OCI-LY3 (cell line): ENCODE data around the gene FAM163A.
"Not testable (repeated sequence)": the region's sequence is repeated elsewhere in the genome, so short reads cannot be mapped to it uniquely, and the experiment has no call there.

Source experiments
- H2AFZ ChIP-seq: fragments of 200-600, 300-600 bp; shearing (Covaris generic); 2 replicates; pipeline ENCODE4 v1.6.0; 2014; ENCODE audit warnings: antibody characterized with exemption, low read depth, low read length
- H3K27ac ChIP-seq: fragments of 200-600, 300-600 bp; sonication (generic); 2 replicates; pipeline ENCODE4 v1.5.1; 2014; ENCODE audit warnings: mild to moderate bottlenecking, low read length, moderate library complexity, mixed read lengths
- H3K27me3 ChIP-seq: fragments of 200-600, 300-600 bp; sonication (generic); 2 replicates; pipeline ENCODE4 v1.6.1; 2014; ENCODE audit warnings: low read depth, low read length, mixed read lengths
- H3K36me3 ChIP-seq: fragments of 200-600, 300-600 bp; sonication (generic); replicated peaks from 2 replicates; pipeline ENCODE3; 2014; ENCODE audit warnings: low read depth, low read length, mixed read lengths
- H3K4me1 ChIP-seq: fragments of 300-600, 200-600 bp; sonication (generic); 2 replicates; pipeline ENCODE4 v1.6.1; 2014; ENCODE audit warnings: low read length, mixed read lengths
- H3K4me2 ChIP-seq: fragments of 200-600, 300-600 bp; sonication (generic); 2 replicates; pipeline ENCODE4 v1.6.1; 2014; ENCODE audit warnings: low read length, mixed read lengths
- H3K4me3 ChIP-seq: fragments of 300-600, 200-600 bp; sonication (generic); 2 replicates; pipeline ENCODE4 v1.5.1; 2014; ENCODE audit warnings: antibody characterized with exemption, mild to moderate bottlenecking, low read length, moderate library complexity
- H3K79me2 ChIP-seq: fragments of 300-600, 200-600 bp; shearing (Covaris generic); 2 replicates; pipeline ENCODE4 v1.6.1; 2014; ENCODE audit warnings: mild to moderate bottlenecking, low read length, mixed read lengths
- H3K9ac ChIP-seq: fragments of 300-600, 200-600 bp; shearing (Covaris generic); 2 replicates; pipeline ENCODE4 v1.6.0; 2014; ENCODE audit warnings: mild to moderate bottlenecking, low read length, moderate library complexity
- H3K9me3 ChIP-seq: fragments of 200-600, 300-600 bp; shearing (Covaris generic); 2 replicates; pipeline ENCODE4 v1.6.1; 2014; ENCODE audit warnings: low read length, mixed read lengths; ENCODE audit not compliant: insufficient read depth
- H4K20me1 ChIP-seq: fragments of 200-600, 300-600 bp; sonication (generic); 2 replicates; pipeline ENCODE4 v1.6.1; 2016; ENCODE audit warnings: low read length, mixed read lengths; ENCODE audit not compliant: insufficient read depth
- EZH2phosphoT487 ChIP-seq: fragments of 200-600 bp; shearing (Covaris generic); IDR thresholded peaks from 2 replicates; pipeline ENCODE4 v1.6.1; 2018; ENCODE audit warnings: antibody characterized with exemption, mixed run types, low read depth
- TF ChIP-seq, protein P1 (sequence below): fragments of 200-600, 300-600 bp; sonication (generic); IDR thresholded peaks from 2 replicates; pipeline ENCODE4 v1.5.1; 2014; ENCODE audit warnings: antibody characterized with exemption, low read length, low read depth

FAM163A gene

DNA sequence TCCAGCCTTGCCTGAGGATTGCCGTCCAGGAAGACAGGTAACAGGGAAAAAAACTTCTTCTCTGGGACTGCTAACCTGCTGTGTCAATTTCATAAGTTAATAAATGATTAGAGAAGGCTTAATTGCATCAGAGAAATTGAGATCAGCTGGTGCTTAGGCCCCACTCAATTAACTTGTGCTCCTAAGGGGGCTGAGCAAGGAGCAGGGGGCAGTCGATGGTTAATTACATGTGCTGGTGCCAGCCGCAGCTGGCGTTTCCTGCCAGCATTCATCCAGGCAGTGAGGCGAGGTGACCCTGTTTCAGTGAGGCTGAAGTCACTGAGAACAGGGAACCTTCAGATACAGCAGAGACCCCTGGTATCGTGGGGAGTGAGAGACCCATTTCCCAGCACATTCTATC is 60.0 kb downstream of the FAM163A start:
- Histone ChIP-seq H4K20me1 (no peaks in the 10 kb centered on the region), H3K27me3 (no peaks in the 10 kb centered on the region), H3K4me3 (no peak overlapping the region), H3K36me3 (no peaks in the 10 kb centered on the region), H2AFZ (no peak overlapping the region), H3K9ac (no peak overlapping the region), H3K9me3 (no peaks in the 10 kb centered on the region), H3K79me2 (no peaks in the 10 kb centered on the region), H3K4me2 (no peak overlapping the region), H3K4me1 (peaks cover 9% of the 10 kb centered on the region), H3K27ac (no peak overlapping the region)
- TF ChIP-seq, protein P1, sequence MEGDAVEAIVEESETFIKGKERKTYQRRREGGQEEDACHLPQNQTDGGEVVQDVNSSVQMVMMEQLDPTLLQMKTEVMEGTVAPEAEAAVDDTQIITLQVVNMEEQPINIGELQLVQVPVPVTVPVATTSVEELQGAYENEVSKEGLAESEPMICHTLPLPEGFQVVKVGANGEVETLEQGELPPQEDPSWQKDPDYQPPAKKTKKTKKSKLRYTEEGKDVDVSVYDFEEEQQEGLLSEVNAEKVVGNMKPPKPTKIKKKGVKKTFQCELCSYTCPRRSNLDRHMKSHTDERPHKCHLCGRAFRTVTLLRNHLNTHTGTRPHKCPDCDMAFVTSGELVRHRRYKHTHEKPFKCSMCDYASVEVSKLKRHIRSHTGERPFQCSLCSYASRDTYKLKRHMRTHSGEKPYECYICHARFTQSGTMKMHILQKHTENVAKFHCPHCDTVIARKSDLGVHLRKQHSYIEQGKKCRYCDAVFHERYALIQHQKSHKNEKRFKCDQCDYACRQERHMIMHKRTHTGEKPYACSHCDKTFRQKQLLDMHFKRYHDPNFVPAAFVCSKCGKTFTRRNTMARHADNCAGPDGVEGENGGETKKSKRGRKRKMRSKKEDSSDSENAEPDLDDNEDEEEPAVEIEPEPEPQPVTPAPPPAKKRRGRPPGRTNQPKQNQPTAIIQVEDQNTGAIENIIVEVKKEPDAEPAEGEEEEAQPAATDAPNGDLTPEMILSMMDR, result no peak
- TF ChIP-seq EZH2phosphoT487, result no peak

DNA sequence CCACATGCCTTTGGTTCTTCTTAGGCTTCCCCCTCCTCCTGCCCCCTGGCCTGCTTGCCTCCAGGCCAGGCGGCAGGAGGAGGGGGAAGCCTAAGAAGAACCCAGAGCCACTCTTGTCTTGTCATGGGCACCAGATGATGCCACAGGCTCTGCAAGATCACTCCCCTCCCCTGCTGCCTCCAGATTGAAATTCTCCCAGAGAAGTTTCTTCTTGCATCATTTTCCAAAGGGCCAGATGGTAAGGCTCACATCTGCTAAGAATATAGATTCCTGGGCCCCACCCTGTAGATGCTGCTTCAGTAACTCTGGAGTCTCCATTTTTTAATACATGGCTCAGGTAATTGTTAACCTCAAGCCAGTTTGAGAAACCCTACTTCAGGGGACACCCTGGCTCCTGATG is 60.8 kb downstream of the FAM163A start:
- Histone ChIP-seq H3K9me3 (no peaks in the 10 kb centered on the region), H3K9ac (no peak overlapping the region), H3K27me3 (no peaks in the 10 kb centered on the region), H3K27ac (no peak overlapping the region), H3K4me1 (peaks cover 14% of the 10 kb centered on the region), H3K36me3 (no peaks in the 10 kb centered on the region), H4K20me1 (no peaks in the 10 kb centered on the region), H3K79me2 (no peaks in the 10 kb centered on the region), H3K4me2 (no peak overlapping the region), H3K4me3 (no peak overlapping the region), H2AFZ (no peak overlapping the region)
- TF ChIP-seq EZH2phosphoT487, result no peak
- TF ChIP-seq, protein P1, result no peak

DNA sequence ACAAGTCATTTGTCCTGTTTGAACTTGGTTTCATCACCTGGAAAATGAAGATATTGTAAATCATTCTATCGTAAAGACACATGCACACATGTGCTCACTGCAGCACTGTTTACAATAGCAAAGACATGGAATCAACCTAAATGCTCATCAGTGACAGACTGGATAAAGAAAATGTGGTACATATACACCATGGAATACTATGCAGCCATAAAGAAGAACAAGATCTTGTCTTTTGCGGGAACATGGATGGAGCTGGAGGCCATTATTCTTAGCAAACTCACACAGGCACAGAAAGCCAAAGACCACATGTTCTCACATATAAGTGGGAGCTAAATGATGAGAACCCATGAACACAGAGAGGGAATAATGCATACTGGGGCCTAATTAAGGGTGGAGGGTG is 61.3 kb downstream of the FAM163A start:
- not testable (repeated sequence) for H4K20me1 ChIP-seq, H2AFZ ChIP-seq, H3K27me3 ChIP-seq, H3K9me3 ChIP-seq, H3K9ac ChIP-seq, H3K4me2 ChIP-seq, H3K79me2 ChIP-seq, H3K27ac ChIP-seq, H3K4me3 ChIP-seq, H3K36me3 ChIP-seq
- peaks cover 14% of the 10 kb centered on the region for H3K4me1 ChIP-seq

DNA sequence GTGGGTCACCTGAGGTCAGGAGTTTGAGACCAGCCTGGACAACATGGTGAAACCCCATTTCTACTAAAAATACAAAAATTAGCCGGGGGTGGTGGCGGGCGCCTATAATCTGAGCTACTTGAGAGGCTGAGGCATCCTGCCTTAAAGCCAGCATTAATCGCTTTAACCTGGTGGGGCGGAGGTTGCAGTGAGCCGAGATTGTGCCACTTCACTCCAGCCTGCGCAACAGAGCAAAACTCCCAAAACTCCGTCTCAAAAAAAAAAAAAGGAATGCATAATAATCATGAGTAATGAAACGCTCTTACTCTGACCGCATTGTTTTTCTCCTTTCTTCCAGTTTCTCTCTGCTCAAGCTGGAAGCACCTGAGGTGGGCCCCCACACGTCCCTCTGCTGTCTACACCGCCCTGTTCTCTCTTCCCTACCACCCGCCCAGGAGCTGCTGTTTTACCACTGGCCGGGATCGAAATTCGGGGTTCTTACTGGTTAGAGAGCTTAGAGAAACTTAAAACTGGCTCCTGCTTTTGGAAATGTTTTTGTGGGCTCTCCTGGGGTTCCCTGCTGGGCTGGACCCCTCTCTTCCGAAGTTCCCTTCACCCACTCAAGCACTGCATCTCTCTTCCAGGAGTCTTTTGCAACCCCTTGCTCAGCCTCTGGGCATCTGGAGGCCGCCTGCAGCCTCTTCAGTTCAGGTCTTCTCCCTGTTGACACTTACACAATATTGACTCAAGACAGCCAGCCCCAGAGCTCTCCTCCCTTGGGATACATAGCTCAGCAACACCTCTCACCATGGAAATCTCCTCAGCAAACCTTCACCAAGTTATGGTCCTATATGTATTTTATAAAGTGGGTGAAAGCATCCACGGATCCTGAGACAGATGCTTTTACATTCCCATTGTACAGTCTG is 62.5 kb downstream of the FAM163A start:
- peaks cover 14% of the 10 kb centered on the region for H3K4me1 ChIP-seq
- no peaks in the 10 kb centered on the region for H3K79me2 ChIP-seq
- no peak overlapping the region for H3K4me3 ChIP-seq
- H3K4me2 ChIP-seq, result no peak overlapping the region
- no peaks in the 10 kb centered on the region for H3K9me3 ChIP-seq
- no peak overlapping the region for H3K27ac ChIP-seq
- no peaks in the 10 kb centered on the region for H3K36me3 ChIP-seq
- no peak for TF ChIP-seq EZH2phosphoT487
- TF ChIP-seq, protein P1, result no peak
- H2AFZ ChIP-seq, result no peak overlapping the region
- no peaks in the 10 kb centered on the region for H4K20me1 ChIP-seq
- no peak overlapping the region for H3K9ac ChIP-seq
- peaks cover 4% of the 10 kb centered on the region for H3K27me3 ChIP-seq
